ENCODE data around the gene POLE.

GRCh38 chr12:132602572-132603239, 84.4 kb downstream of the POLE start:
- TF ChIP-seq POLR2AphosphoS5 (IDR thresholded peaks at IDR 0.05) (no peak), CTCF (IDR thresholded peaks at IDR 0.05) (no peak), POLR2A (IDR thresholded peaks at IDR 0.05) (no peak)

Data from breast epithelium (tissue), 3 donors.